Hematopoietic multipotent progenitor cell treated with erythropoietin and hydrocortisone succinate and interleukin-3 and kit ligand, for 4 days (in vitro differentiated cells): ENCODE results near the gene TRAF1.
"Not testable (repeated sequence)": the region's sequence is repeated elsewhere in the genome, so short reads cannot be mapped to it uniquely, and the experiment has no call there.

Experiments used
- DNase-seq: peaks from one replicate; pipeline ENCODE4 v3.0.0-alpha.2; 2015

The TRAF1 gene, protein sequence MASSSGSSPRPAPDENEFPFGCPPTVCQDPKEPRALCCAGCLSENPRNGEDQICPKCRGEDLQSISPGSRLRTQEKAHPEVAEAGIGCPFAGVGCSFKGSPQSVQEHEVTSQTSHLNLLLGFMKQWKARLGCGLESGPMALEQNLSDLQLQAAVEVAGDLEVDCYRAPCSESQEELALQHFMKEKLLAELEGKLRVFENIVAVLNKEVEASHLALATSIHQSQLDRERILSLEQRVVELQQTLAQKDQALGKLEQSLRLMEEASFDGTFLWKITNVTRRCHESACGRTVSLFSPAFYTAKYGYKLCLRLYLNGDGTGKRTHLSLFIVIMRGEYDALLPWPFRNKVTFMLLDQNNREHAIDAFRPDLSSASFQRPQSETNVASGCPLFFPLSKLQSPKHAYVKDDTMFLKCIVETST

GRCh38 chr9:120926397-120926928 lies at the start of gene TRAF1:
Gene TRAF1 (minus strand): TSS chr9:120926796. CDS start chr9:120926075, 721 bp downstream.
- DNase-seq: peak; percentile 61

GRCh38 chr9:120974921-120975320 lies 48.3 kb upstream of the TRAF1 start:
- DNase-seq: peak; percentile 15

GRCh38 chr9:120974181-120974580 lies 47.6 kb upstream of the TRAF1 start:
- DNase-seq: no peak

DNA sequence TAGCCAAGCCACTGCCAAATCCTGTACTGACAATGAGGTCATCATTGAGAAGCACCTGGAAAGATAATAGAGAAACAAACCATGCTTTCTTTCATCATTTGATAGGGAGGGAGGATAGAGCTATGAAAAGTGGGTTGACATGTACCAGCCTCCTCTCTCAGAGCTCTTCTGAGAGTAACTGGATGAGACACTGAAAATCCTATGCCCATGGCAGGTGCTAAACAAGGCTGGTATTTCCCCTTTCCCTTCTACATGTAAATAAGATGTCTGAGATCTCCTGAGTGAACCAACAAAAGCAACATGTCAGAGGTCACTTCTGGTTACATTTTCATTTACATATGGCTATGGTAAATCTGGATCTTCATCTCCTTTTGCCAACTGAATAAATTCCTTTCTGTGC lies 45.3 kb upstream of the TRAF1 start:
- no peak for DNase-seq

DNA sequence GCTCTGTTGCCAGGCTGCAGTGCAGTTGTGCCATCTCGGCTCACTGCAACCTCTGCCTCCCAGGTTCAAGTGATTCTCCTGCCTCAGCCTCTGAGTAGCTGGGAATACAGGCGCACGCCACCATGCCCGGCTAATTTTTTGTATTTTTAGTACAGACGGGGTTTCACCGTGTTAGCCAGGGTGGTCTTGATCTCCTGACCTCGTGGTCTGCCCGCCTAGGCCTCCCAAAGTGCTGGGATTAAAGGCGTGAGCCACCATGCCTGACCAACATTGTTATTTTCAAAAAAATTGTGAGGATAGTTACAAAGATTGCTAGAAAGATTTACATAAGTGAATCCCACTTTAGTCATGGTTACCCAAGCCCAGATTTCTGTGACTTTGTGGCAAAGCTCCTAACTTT lies 44.9 kb upstream of the TRAF1 start:
- DNase-seq: not testable (repeated sequence)

DNA sequence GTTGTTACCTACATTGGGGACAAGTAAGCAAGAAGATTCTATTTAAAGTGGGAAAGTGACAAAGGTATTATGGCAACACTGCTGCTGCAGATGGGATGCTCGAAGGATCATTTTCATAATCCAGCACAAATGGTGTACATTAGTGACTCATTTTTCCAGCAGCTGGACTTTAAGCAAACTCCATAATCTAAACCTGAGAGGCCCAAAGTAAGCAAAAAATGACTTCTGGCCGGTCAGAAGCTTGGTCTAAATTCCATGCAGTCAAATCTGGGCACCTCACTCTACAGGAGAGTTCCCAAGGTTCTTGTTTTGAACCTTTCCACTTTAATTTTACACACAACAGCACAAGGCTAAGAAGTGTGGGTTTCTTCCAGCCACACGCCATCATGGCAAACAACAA lies 43.6 kb upstream of the TRAF1 start:
- no peak for DNase-seq

DNA sequence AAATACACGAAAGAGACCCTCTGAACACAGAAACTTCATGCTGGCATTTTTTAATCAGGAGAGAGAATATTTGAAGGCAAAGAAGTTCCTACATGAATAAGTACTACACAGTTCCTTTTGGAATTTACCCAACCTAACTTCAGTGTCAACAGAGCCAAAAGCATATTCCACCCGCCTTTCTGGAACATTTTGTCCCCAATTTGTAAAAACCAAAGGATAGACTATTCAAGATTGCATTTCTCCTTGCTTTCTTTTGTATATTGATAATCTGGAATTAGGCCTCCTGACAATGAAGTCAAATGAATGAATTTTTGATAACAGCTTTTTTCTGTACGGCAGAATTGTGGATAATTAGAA lies 39.4 kb upstream of the TRAF1 start:
- DNase-seq: no peak

- no peak for DNase-seq
Measured at GRCh38 chr9:120965344-120966012, 38.9 kb upstream of the TRAF1 start.

DNA sequence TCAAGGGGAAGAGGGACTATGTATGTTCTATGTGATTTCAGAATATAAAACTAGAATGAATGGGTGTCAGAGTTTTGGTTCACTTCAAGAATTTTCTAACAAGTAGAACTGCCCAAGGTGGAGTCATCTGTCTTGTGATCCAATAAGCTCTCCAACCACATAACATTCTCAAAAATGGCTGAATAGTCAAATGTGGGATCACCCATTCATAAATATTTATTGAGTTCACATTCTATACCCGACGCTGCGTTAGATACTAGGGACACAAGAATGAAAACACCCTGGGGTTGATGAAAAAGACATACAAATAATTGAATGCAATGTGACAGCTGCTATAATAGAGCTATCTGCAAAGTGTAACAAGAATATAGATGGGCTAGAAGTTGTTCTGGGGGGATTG lies 35.3 kb upstream of the TRAF1 start:
- DNase-seq: no peak

DNA sequence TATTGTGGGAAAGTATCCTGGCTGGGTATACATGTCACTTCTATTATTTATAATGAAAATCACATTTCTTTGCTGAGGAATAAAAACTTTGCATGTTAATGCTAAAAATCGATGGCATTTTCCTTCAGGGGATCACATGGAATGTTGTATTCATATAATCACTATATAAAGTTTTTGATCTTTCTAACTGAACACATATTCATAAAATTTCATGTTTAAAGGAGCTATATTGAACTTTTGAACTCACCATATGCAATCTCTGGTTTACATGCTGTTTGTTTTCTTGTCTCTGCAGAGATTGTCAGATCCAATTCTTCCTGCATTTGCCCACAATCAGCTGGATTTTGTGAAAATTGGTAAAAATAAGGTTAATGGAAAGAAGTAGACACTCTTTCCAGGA lies 33.4 kb upstream of the TRAF1 start:
- no peak for DNase-seq

- no peak for DNase-seq
Measured at GRCh38 chr9:120956862-120957261, 30.3 kb upstream of the TRAF1 start.

- no peak for DNase-seq
Measured at GRCh38 chr9:120951960-120952618, 25.5 kb upstream of the TRAF1 start.

DNA sequence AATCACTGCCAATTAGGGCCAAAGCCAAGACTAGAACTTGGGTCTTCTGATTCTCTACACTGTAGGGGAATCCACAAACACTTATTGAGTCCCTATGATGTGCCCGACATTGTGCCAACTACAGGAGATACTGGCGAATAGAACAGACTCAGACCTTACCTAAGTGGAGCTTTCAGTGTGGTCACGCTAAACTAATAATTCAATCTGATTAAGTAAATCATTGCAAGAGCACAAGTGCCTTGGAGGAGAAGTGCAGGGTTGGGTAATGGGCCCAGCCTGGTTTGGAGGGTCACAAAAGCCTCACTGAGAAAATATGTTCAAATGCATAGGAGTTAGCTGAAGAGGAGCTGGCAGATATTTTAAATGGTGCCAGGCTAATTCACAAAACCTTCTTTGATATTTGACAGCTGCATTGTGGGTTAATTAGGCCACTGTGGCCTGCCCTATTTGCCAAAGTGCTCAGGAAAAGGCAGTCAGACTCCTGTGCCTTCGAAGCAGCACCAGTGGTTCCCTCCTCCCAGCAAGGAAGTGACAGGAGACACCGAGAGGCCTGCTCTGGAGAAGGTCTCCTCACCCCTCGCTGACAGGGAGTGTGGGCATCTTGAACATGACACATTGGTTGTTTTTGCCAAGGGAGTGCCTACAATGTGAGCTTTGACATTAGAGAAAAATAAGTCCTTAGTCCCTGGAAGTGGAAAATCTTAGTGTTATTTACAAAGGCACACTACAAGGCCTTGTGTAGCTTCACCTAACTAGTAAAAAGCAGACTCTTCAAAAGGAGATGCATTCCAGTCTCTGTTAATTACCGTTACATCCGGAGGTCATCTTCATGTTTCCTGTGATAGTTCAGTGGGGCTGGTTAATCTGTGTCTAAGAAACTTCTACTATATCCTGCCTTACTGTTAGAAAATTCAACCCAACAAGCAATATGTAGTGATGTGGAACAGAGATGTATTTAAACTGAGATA lies 24.1 kb upstream of the TRAF1 start:
- DNase-seq: no peak

GRCh38 chr9:120949290-120949689 lies 22.7 kb upstream of the TRAF1 start:
- no peak for DNase-seq

GRCh38 chr9:120948824-120949223 lies 22.2 kb upstream of the TRAF1 start:
- no peak for DNase-seq

DNA sequence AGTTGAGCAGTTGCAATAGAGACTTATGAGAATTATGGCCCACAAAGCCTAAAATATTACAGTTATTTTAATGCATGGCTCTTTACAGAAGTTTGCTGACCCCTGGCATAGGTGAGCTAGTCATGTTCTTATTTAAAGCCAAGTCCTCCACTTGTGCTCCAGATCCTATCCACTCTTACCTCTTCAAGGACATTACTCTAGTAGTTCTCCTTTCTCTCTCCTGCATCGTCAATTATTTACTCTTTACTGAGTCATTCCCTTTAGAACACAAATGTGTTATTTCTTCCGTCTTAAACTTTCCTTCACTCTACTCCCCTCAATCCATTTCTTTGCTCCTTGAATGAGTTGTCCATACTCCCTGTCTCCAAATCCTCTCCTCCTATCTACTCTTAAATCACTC lies 20.6 kb upstream of the TRAF1 start:
- no peak for DNase-seq

GRCh38 chr9:120946259-120946658 lies 19.7 kb upstream of the TRAF1 start:
- DNase-seq: peak; percentile 41

- no peak for DNase-seq
Measured at GRCh38 chr9:120944948-120945347, 18.4 kb upstream of the TRAF1 start.

- DNase-seq: peak; percentile 71
Measured at GRCh38 chr9:120944434-120944843, 17.8 kb upstream of the TRAF1 start.

- DNase-seq: no peak
Measured at GRCh38 chr9:120942186-120943001, 15.8 kb upstream of the TRAF1 start.

DNA sequence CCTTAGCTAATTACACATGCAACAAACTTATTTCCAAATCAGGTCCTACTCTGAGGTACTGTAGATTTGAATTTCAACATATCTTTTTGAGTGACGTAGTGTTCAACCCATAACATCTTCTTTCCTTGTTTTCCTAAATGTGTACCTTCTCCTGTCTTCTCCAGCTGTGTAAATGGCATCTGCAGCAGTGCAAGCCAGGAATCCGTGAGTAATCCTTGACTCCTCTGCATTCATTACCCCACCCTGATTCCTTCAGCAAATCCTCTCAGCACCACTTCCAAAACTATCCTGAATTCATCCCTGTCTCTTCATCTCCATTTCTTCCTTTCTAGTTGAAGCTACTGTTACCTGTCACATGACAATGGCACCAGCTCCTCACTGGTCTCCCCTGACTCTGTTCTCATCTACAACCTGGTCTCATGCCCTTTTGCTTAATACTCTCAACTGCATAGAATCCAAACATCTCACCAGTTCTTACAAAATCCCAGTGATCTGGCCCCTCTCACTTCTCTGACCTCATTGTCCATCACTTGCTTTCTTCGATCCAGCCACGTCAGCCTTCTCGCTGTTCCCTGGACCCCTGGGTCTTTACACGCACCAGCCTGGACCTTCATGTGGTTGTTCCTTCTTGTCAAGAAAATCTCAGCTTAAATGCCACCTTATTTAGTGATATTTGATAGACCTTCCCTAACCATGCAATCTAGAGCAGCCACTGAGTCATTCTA lies 14.6 kb upstream of the TRAF1 start:
- no peak for DNase-seq
